Body of pancreas (tissue), 4 donors: ENCODE measurements around the gene CAMKMT.

Experiments used
- POLR2A ChIP-seq, 3 donors: fragments of 450-650 bp; IDR thresholded peaks; one replicate each; pipeline ENCODE4 v1.6.1; 2016; ENCODE audit warnings: antibody characterized with exemption in 3 of 3, mild to moderate bottlenecking in 2 of 3
- TF ChIP-seq, protein P1 (sequence below), 7 experiments: fragments of 450-650 bp in 4 of 7; fragments of 200-600 bp in 3 of 7; sonication (generic) in 3 of 7; IDR thresholded peaks; one replicate each; pipeline ENCODE4 v1.5.1; 2016 to 2019; ENCODE audit warnings: antibody characterized with exemption in 7 of 7

DNA sequence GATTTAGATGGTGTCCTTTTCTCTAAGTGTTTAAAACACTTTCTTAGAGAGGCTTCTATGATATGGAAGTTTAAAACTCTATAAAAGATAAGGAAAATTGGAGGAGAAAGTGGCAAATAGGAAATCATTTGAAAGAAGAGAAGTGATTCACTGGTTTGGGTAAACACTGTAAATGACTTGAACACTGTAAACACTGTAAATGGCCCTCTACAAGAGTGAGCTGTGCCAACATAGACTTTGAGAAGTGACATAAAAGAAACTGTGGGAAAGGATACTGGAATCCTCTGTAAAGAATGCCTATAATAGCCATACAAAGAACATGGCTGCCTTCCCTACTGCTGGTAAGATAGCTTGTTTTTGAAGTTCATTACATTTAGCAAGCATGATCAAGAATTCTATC, 368.8 kb downstream of the CAMKMT start:
- TF ChIP-seq, protein P1, sequence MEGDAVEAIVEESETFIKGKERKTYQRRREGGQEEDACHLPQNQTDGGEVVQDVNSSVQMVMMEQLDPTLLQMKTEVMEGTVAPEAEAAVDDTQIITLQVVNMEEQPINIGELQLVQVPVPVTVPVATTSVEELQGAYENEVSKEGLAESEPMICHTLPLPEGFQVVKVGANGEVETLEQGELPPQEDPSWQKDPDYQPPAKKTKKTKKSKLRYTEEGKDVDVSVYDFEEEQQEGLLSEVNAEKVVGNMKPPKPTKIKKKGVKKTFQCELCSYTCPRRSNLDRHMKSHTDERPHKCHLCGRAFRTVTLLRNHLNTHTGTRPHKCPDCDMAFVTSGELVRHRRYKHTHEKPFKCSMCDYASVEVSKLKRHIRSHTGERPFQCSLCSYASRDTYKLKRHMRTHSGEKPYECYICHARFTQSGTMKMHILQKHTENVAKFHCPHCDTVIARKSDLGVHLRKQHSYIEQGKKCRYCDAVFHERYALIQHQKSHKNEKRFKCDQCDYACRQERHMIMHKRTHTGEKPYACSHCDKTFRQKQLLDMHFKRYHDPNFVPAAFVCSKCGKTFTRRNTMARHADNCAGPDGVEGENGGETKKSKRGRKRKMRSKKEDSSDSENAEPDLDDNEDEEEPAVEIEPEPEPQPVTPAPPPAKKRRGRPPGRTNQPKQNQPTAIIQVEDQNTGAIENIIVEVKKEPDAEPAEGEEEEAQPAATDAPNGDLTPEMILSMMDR (IDR thresholded peaks at IDR 0.05): no peak
- no peak for TF ChIP-seq POLR2A (IDR thresholded peaks at IDR 0.05)
